GM12874 (cell line): ENCODE results near the gene CYSTM1.

Experiments used
- TF ChIP-seq, protein P1 (sequence below): IDR thresholded peaks from 2 replicates; pipeline ENCODE4 v1.5.1; 2011; ENCODE audit warnings: low read depth, mild to moderate bottlenecking, control low read depth, low read length, moderate library complexity; ENCODE audit not compliant: insufficient read depth

Gene CYSTM1

GRCh38 chr5:140246378-140247122 lies 71.6 kb downstream of the CYSTM1 start:
- TF ChIP-seq, protein P1, sequence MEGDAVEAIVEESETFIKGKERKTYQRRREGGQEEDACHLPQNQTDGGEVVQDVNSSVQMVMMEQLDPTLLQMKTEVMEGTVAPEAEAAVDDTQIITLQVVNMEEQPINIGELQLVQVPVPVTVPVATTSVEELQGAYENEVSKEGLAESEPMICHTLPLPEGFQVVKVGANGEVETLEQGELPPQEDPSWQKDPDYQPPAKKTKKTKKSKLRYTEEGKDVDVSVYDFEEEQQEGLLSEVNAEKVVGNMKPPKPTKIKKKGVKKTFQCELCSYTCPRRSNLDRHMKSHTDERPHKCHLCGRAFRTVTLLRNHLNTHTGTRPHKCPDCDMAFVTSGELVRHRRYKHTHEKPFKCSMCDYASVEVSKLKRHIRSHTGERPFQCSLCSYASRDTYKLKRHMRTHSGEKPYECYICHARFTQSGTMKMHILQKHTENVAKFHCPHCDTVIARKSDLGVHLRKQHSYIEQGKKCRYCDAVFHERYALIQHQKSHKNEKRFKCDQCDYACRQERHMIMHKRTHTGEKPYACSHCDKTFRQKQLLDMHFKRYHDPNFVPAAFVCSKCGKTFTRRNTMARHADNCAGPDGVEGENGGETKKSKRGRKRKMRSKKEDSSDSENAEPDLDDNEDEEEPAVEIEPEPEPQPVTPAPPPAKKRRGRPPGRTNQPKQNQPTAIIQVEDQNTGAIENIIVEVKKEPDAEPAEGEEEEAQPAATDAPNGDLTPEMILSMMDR = no peak

- TF ChIP-seq, protein P1 = no peak
These were observed 73.4 kb downstream of the CYSTM1 start for GRCh38 chr5:140248414-140248813.

DNA sequence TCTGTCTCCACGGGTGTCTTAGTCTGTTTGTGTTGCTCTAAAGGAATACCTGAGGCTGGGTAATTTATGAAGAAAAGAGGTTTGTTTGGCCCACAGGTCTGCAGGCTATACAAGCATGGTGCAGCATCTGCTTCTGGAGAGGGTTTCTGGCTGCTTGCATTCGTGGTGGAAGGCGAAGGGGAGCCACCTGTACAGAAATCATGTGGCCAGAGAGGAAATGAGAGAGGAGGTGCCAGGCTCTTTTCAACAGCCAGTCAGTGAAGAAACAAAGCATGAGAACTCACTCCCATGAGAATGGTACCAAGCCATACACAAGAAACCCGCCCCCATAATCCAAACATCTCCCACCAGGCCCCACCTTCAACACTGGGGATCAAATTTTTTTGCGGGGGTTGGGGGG lies 74.5 kb downstream of the CYSTM1 start:
- TF ChIP-seq, protein P1 = no peak

DNA sequence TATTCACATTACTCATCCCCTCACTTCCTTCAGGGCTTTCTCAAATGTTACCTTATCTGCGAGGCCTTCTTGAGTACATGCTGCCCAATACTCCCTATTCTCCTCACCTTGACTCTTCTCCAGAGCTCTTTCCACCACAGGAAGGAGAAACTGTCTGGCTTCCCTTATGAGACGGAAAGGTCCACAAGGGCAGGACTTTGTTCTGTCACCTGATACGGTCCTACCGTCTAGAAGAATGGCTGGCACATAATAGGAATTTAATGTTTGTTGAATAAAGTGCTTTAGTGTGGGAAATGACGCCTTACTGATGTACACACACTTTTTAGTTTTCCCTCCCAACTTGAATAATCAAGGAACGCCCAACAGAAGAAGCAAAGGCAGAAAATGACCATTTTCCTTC lies 75.4 kb downstream of the CYSTM1 start:
- TF ChIP-seq, protein P1 = no peak

GRCh38 chr5:140251527-140251973 lies 76.6 kb downstream of the CYSTM1 start:
- TF ChIP-seq, protein P1 = no peak

DNA sequence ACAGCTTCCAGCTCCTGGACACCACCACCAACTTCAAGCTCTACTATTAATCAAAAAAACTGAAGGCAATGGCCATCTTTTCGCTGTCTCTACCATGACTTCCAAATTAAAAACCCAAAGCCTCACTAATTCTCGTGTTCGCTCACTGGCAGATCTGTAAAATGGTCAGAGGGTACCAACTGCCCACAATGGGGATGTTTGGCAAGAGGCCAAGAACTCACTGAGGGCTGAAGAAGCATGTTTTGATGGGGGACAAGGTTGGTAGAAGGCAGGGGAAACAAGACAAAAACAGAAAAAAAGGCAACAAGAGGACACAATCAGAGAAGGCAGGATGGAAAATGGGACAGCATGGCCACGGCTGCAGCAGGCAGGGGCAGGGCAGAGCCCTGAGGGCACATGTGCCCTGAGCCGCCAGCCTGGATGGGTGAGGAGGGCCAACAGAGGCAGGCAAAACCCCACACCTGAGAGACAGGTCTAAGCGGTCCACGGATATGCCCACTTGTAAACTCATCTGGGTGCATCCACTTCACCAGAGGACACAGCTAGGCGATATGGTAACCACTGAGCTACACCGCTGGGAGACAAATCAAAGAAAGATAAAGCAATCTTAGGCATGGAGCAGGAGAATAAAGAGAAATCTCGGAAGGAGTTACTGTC lies 77.6 kb downstream of the CYSTM1 start:
- TF ChIP-seq, protein P1 = no peak

GRCh38 chr5:140253985-140254384 lies 79.0 kb downstream of the CYSTM1 start:
- TF ChIP-seq, protein P1 = no peak
